ENCODE measurements around the gene HTRA3. TPM values are rescaled to one million over a fixed set of nuclear protein-coding genes. Genes with fewer than 3 reads are reported as not detected.

Gene HTRA3
- total RNA-seq, 4 donors from 2014 or later: 4.0 to 18.2 (median 11.4) TPM

GRCh38 chr4:8322794-8323704 is 53.5 kb downstream of the HTRA3 start:
- 86 to 91% methylated on average over 9 of the region's 9 CpGs for WGBS, 2 donors
- TF ChIP-seq POLR2A (IDR thresholded peaks at IDR 0.05): no peak
- TF ChIP-seq, protein P1, sequence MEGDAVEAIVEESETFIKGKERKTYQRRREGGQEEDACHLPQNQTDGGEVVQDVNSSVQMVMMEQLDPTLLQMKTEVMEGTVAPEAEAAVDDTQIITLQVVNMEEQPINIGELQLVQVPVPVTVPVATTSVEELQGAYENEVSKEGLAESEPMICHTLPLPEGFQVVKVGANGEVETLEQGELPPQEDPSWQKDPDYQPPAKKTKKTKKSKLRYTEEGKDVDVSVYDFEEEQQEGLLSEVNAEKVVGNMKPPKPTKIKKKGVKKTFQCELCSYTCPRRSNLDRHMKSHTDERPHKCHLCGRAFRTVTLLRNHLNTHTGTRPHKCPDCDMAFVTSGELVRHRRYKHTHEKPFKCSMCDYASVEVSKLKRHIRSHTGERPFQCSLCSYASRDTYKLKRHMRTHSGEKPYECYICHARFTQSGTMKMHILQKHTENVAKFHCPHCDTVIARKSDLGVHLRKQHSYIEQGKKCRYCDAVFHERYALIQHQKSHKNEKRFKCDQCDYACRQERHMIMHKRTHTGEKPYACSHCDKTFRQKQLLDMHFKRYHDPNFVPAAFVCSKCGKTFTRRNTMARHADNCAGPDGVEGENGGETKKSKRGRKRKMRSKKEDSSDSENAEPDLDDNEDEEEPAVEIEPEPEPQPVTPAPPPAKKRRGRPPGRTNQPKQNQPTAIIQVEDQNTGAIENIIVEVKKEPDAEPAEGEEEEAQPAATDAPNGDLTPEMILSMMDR (IDR thresholded peaks at IDR 0.05): no peak
- H3K4me3 ChIP-seq (ENCODE audit: low read depth, poor library complexity, severe bottlenecking): no peak overlapping the region
- peak in 1 of 2 donors; percentile 64 for DNase-seq (ENCODE audit: low spot score in 2 of 2)
- intact Hi-C loops (cut with DNase I; ENCODE audit: low total_unique reads): no loop called here

DNA sequence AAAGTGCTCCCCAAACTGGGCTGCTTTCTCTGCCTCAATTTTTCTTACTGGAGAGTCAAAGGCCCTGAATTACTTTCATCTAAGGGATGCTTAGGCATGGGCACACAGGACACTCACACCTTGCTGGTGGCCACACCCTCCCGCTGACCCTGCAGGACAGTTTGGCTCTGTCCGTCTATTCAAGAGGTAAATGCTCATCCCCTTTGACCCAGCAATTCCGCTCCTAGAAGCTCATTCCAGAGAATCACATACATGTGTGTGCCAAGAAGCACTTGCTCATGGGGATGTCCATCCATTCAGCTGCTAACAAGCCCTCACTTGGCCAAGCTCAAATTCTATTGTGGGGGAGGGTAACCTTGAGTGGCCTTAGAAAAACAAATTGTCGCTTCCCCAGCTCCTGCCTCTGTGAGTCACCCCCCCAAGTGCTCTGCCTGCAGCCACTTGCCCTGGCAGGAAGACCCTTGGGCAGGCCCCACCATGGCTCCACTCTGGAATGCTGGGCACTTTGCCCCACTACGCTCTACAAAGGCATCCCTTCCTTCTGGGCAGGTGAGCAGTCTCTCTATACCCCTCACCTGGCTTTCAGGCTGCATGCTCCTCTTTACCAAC is 54.5 kb downstream of the HTRA3 start:
- peak; percentile 10 to 59 for DNase-seq (ENCODE audit: low spot score in 2 of 2)
- intact Hi-C loops (cut with DNase I; ENCODE audit: low total_unique reads): no loop called here
- no peak overlapping the region for H3K4me3 ChIP-seq (ENCODE audit: low read depth, poor library complexity, severe bottlenecking)
- no peak for TF ChIP-seq POLR2A (IDR thresholded peaks at IDR 0.05)
- TF ChIP-seq, protein P1 (IDR thresholded peaks at IDR 0.05): no peak
- WGBS, 2 donors: 89% methylated on average over 5 of the region's 5 CpGs

- no peak for TF ChIP-seq POLR2A (IDR thresholded peaks at IDR 0.05)
- TF ChIP-seq, protein P1 (IDR thresholded peaks at IDR 0.05): no peak
- DNase-seq (ENCODE audit: low spot score in 2 of 2): peak in 1 of 2 donors; percentile 18
- intact Hi-C loops (cut with DNase I; ENCODE audit: low total_unique reads): no loop called here
- no peak overlapping the region for H3K4me3 ChIP-seq (ENCODE audit: low read depth, poor library complexity, severe bottlenecking)
- WGBS, 2 donors: 68 to 80% methylated on average over 6 of the region's 6 CpGs
Observed at GRCh38 chr4:8324640-8325239, 55.2 kb downstream of the HTRA3 start.

DNA sequence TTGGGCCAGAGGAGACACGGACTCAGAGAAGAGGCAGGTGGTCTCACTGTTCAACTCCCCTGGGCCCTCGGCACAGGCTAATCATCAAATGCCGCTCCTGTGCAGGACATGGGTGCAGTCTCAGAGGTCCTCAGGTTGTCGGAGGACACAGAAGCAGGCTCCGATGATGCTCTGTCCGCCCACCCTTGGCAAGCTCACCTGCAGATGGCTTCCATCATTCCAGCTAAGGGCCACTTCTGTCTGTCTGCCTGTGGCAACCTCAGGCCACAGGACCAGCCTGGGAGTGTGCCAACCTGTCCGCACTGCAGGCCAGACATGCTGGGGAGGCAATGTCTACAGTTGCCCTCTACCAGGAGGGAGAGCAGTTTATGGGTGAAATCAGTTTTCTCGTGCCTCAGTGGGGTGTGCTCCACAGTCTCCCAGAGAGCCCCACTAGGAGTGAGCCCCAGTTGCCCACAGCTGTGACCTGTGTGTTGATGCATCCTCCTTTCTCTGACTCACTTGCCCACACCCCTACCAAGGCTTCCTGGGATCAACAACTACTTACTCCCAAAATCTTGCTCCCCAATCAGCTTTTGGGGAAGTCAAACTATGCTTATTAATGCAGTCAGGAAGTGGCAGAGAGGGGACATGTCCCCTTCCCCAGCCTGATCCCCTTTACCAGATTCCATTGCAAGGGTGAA is 55.9 kb downstream of the HTRA3 start:
- no peak for TF ChIP-seq POLR2A (IDR thresholded peaks at IDR 0.05)
- TF ChIP-seq, protein P1 (IDR thresholded peaks at IDR 0.05): no peak
- peak in 1 of 2 donors; percentile 70 for DNase-seq (ENCODE audit: low spot score in 2 of 2)
- 79 to 83% methylated on average over 8 of the region's 8 CpGs for WGBS, 2 donors
- no peak overlapping the region for H3K4me3 ChIP-seq (ENCODE audit: low read depth, poor library complexity, severe bottlenecking)
- intact Hi-C loops (cut with DNase I; ENCODE audit: low total_unique reads): no loop called here

- no peak for TF ChIP-seq POLR2A (IDR thresholded peaks at IDR 0.05)
- TF ChIP-seq, protein P1 (IDR thresholded peaks at IDR 0.05): no peak
- DNase-seq (ENCODE audit: low spot score in 2 of 2): no peak
- intact Hi-C loops (cut with DNase I; ENCODE audit: low total_unique reads): no loop called here
- no peak overlapping the region for H3K4me3 ChIP-seq (ENCODE audit: low read depth, poor library complexity, severe bottlenecking)
Observed at GRCh38 chr4:8326206-8326605, 56.7 kb downstream of the HTRA3 start.

Measured in lower leg skin (tissue), 4 donors.